SW 1271 (cell line): ENCODE data around the gene RUSC1.
"Not testable (repeated sequence)": the region's sequence is repeated elsewhere in the genome, so short reads cannot be mapped to it uniquely, and the experiment has no call there.

Experiments used
- DNase-seq, 2 experiments: peaks; one replicate each; lab custom pipeline; 2025; lab: John Stamatoyannopoulos, UW

The RUSC1 gene

GRCh38 chr1:155320661-155321617, at the start of gene RUSC1:
Gene RUSC1 (plus strand): TSS chr1:155320894. CDS start chr1:155321774, 880 bp downstream.
- DNase-seq: no peak

- DNase-seq: peak in 1 of 2 experiments; percentile 63
Measured at GRCh38 chr1:155272466-155273342, 48.0 kb upstream of the RUSC1 start.

GRCh38 chr1:155273343-155274245, 47.1 kb upstream of the RUSC1 start, which contains the start of gene CLK2:
Gene CLK2 (minus strand): TSS chr1:155273504. CDS start chr1:155270977, 2,527 bp downstream.
- peak; percentile 75 to 85 for DNase-seq

- peak; percentile 59 to 85 for DNase-seq
Measured at GRCh38 chr1:155277070-155277901, 43.4 kb upstream of the RUSC1 start, which contains the start of gene HCN3. Gene HCN3 (plus strand): TSS chr1:155277463. CDS start chr1:155277591, 128 bp downstream.

GRCh38 chr1:155277902-155278688, 42.6 kb upstream of the RUSC1 start:
- DNase-seq: peak in 1 of 2 experiments; percentile 34

GRCh38 chr1:155278689-155279160, 42.0 kb upstream of the RUSC1 start:
- no peak for DNase-seq

- no peak for DNase-seq
Measured at GRCh38 chr1:155279268-155279667, 41.4 kb upstream of the RUSC1 start.

- no peak for DNase-seq
Measured at GRCh38 chr1:155282488-155283091, 38.1 kb upstream of the RUSC1 start.

GRCh38 chr1:155284476-155284875, 36.2 kb upstream of the RUSC1 start:
- no peak for DNase-seq

- no peak for DNase-seq
Measured at GRCh38 chr1:155285063-155285462, 35.6 kb upstream of the RUSC1 start.

- no peak for DNase-seq
Measured at GRCh38 chr1:155285631-155286044, 35.1 kb upstream of the RUSC1 start.

GRCh38 chr1:155286544-155286943, 34.1 kb upstream of the RUSC1 start:
- DNase-seq: no peak

- DNase-seq: no peak
Measured at GRCh38 chr1:155287987-155288543, 32.6 kb upstream of the RUSC1 start.

GRCh38 chr1:155291006-155291405, 29.7 kb upstream of the RUSC1 start:
- DNase-seq: not testable (repeated sequence)

GRCh38 chr1:155293086-155293749, 27.5 kb upstream of the RUSC1 start:
- DNase-seq: no peak

GRCh38 chr1:155294520-155295182, 26.0 kb upstream of the RUSC1 start:
- DNase-seq: no peak

- DNase-seq: no peak
Measured at GRCh38 chr1:155295183-155295941, 25.3 kb upstream of the RUSC1 start.
